Fibroblast of lung (primary cell): ENCODE data around the gene FIBCD1. TPM values are rescaled to one million over a fixed set of nuclear protein-coding genes. Genes with fewer than 3 reads are reported as not detected.

ENCODE experiments used
- DNase-seq, 2 donors: peaks; one replicate each; pipeline versions ENCODE4 v3.0.0 to v3.0.0-alpha.2; 2010; ENCODE audit warnings: low read depth in 2 of 2
- H2AFZ ChIP-seq: 2 replicates; pipeline ENCODE4 v1.5.1; 2012; ENCODE audit warnings: low read length, control low read depth, inconsistent platforms
- H3K27ac ChIP-seq: 2 replicates; pipeline ENCODE4 v1.5.1; 2011; ENCODE audit warnings: low read length, control low read depth; ENCODE audit not compliant: insufficient read depth
- H3K27me3 ChIP-seq: 2 replicates; pipeline ENCODE4 v1.5.1; 2011; ENCODE audit warnings: mild to moderate bottlenecking, low read length; ENCODE audit not compliant: control insufficient read depth, insufficient read depth
- H3K36me3 ChIP-seq: 2 replicates; pipeline ENCODE4 v1.5.1; 2011; ENCODE audit warnings: low read length; ENCODE audit not compliant: control insufficient read depth, insufficient read depth
- H3K4me1 ChIP-seq: 2 replicates; pipeline ENCODE4 v1.5.1; 2011; ENCODE audit warnings: low read length; ENCODE audit not compliant: control insufficient read depth, insufficient read depth; ENCODE audit errors: extremely low read depth
- H3K4me2 ChIP-seq: 2 replicates; pipeline ENCODE4 v1.5.1; 2011; ENCODE audit warnings: low read length, control low read depth; ENCODE audit not compliant: insufficient read depth; ENCODE audit errors: extremely low read depth
- H3K4me3 ChIP-seq, 4 experiments: fragments of 200-600 bp in 1 of 4; sonication (generic) in 1 of 4; replicated peaks in 1 of 4; 2 replicates each; pipeline ENCODE4 v1.5.1; 2011 to 2016; ENCODE audit warnings: low read length in 4 of 4, low read depth in 3 of 4, mild to moderate bottlenecking in 3 of 4, control low read depth in 2 of 4, inconsistent platforms in 1 of 4, mixed read lengths in 1 of 4; ENCODE audit not compliant: insufficient read depth in 1 of 4; ENCODE audit errors: control extremely low read depth in 1 of 4
- H3K79me2 ChIP-seq: 2 replicates; pipeline ENCODE4 v1.5.1; 2012; ENCODE audit warnings: mild to moderate bottlenecking, low read length, inconsistent platforms; ENCODE audit not compliant: control insufficient read depth, insufficient read depth
- H3K9ac ChIP-seq: 2 replicates; pipeline ENCODE4 v1.5.1; 2011; ENCODE audit warnings: mild to moderate bottlenecking, low read length, control low read depth; ENCODE audit not compliant: insufficient read depth
- H3K9me3 ChIP-seq: 2 replicates; pipeline ENCODE4 v1.5.1; 2012; ENCODE audit warnings: low read depth, low read length; ENCODE audit not compliant: control insufficient read depth, insufficient read depth
- H4K20me1 ChIP-seq: 2 replicates; pipeline ENCODE4 v1.5.1; 2011; ENCODE audit warnings: low read length; ENCODE audit not compliant: control insufficient read depth, insufficient read depth; ENCODE audit errors: extremely low read depth
- CTCF ChIP-seq, 2 donors: IDR thresholded peaks in 1 of 2; conservative IDR thresholded peaks in 1 of 2; 1 replicate in 1 of 2; 2 replicates in 1 of 2; pipeline ENCODE4 v1.5.1; 2011 to 2012; ENCODE audit warnings: low read length in 2 of 2, control low read depth in 1 of 2, inconsistent platforms in 1 of 2, low read depth in 1 of 2, mild to moderate bottlenecking in 1 of 2
- EZH2 ChIP-seq: IDR thresholded peaks from 2 replicates; pipeline ENCODE4 v1.5.1; 2012; ENCODE audit warnings: low read length, control low read depth, mild to moderate bottlenecking; ENCODE audit errors: missing control alignments
- polyA plus RNA-seq, 2 donors: library from polyadenylated mRNA; depleted of rRNA in 1 of 2; stranded (reverse) in 1 of 2; unstranded in 1 of 2; fragments of >200 nt; gene quantifications; 2 replicates each; pipeline ENCODE4 v1.2.1, GENCODE V29; 2011 to 2012; ENCODE audit warnings: missing spikeins in 1 of 2
- total RNA-seq: library from RNA; depleted of rRNA; stranded (reverse); fragments of >200 nt; gene quantifications from 2 replicates; pipeline ENCODE4 v1.2.1, GENCODE V29; 2014

The FIBCD1 gene
- total and polyA plus RNA-seq, 2 donors (not counting 1 experiment from before 2014, with no cell fraction given), result 7.3 to 28.0 TPM

GRCh38 chr9:130985029-130985428 lies 46.0 kb upstream of the FIBCD1 start:
- TF ChIP-seq EZH2, result no peak
- TF ChIP-seq CTCF (conservative IDR thresholded peaks at IDR 0.05 in 1 of 2, IDR thresholded peaks at IDR 0.05 in 1 of 2; ENCODE audit: low read depth in 1 of 2, low read length in 2 of 2), result no peak
- H3K27me3 ChIP-seq, result peaks cover 12% of the 10 kb centered on the region
- no peak overlapping the region for H3K4me2 ChIP-seq
- no peak overlapping the region for H2AFZ ChIP-seq
- no peak overlapping the region for H3K4me3 ChIP-seq
- DNase-seq, result no peak
- H3K36me3 ChIP-seq, result no peaks in the 10 kb centered on the region
- H4K20me1 ChIP-seq, result no peaks in the 10 kb centered on the region
- no peaks in the 10 kb centered on the region for H3K9me3 ChIP-seq
- no peak overlapping the region for H3K9ac ChIP-seq
- H3K79me2 ChIP-seq, result no peaks in the 10 kb centered on the region
- no peaks in the 10 kb centered on the region for H3K4me1 ChIP-seq
- no peak overlapping the region for H3K27ac ChIP-seq

- Histone ChIP-seq H2AFZ (no peak overlapping the region), H3K79me2 (no peaks in the 10 kb centered on the region), H3K4me2 (no peak overlapping the region), H3K4me1 (no peaks in the 10 kb centered on the region), H3K27ac (no peak overlapping the region), H3K36me3 (no peaks in the 10 kb centered on the region), H4K20me1 (no peaks in the 10 kb centered on the region), H3K9me3 (no peaks in the 10 kb centered on the region), H3K4me3 (no peak overlapping the region), H3K27me3 (peaks cover 12% of the 10 kb centered on the region), H3K9ac (no peak overlapping the region)
- no peak for TF ChIP-seq EZH2
- TF ChIP-seq CTCF (conservative IDR thresholded peaks at IDR 0.05 in 1 of 2, IDR thresholded peaks at IDR 0.05 in 1 of 2; ENCODE audit: low read depth in 1 of 2, low read length in 2 of 2), result no peak
- DNase-seq, result no peak
Measured at GRCh38 chr9:130984521-130984920, 45.5 kb upstream of the FIBCD1 start.

GRCh38 chr9:130983970-130984369 lies 44.9 kb upstream of the FIBCD1 start:
- no peak for DNase-seq
- TF ChIP-seq CTCF (conservative IDR thresholded peaks at IDR 0.05 in 1 of 2, IDR thresholded peaks at IDR 0.05 in 1 of 2; ENCODE audit: low read depth in 1 of 2, low read length in 2 of 2) (no peak), EZH2 (no peak)
- no peaks in the 10 kb centered on the region for H3K79me2 ChIP-seq
- H3K27ac ChIP-seq, result no peak overlapping the region
- H3K9me3 ChIP-seq, result no peaks in the 10 kb centered on the region
- no peaks in the 10 kb centered on the region for H4K20me1 ChIP-seq
- H2AFZ ChIP-seq, result no peak overlapping the region
- H3K4me2 ChIP-seq, result no peak overlapping the region
- no peak overlapping the region for H3K9ac ChIP-seq
- H3K4me1 ChIP-seq, result no peaks in the 10 kb centered on the region
- no peaks in the 10 kb centered on the region for H3K36me3 ChIP-seq
- peaks cover 12% of the 10 kb centered on the region for H3K27me3 ChIP-seq
- H3K4me3 ChIP-seq, result no peak overlapping the region
